Stromal cell of bone marrow (primary cell): ENCODE results near the gene RIBC2.
A peak's percentile ranks its signal among the peaks of the same experiment; 100 is the strongest.

Source experiments
- DNase-seq: peaks from one replicate; pipeline ENCODE4 v3.0.0-alpha.2; 2012; ENCODE audit warnings: low read depth

Gene RIBC2

DNA sequence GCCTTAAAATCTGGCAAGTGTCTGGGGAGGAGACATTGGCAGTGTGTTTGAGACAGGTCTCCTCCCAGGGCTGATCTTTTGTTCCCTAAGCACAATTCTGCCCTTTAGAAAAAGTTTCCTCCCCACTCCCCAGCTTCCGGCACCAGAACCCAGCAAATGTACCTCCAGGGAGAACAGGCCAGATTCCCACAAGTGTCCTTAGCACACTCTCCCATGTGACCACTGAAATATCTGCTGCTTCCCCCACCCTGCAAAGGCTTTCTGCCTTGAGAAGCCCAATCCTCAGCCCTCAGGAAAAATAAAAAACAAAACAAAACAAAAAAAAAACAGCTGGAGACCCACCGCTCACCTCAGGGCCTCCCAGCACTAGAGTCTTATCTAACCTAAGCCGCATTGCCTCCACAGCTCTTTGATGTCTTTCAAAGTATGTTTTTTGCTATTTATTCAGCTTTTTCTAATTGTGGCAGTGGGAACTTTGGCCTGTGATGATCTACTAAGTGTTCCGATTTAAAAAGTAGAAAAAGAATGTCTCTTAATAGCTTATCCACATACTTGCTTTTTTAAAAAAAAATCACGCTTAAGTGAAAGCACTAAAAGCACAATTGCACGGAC lies 60.2 kb downstream of the RIBC2 start:
- DNase-seq: no peak

GRCh38 chr22:45475063-45475747 lies 61.7 kb downstream of the RIBC2 start:
- DNase-seq: no peak

GRCh38 chr22:45475851-45476514 lies 62.5 kb downstream of the RIBC2 start:
- no peak for DNase-seq

GRCh38 chr22:45476814-45477213 lies 63.3 kb downstream of the RIBC2 start:
- DNase-seq: no peak

DNA sequence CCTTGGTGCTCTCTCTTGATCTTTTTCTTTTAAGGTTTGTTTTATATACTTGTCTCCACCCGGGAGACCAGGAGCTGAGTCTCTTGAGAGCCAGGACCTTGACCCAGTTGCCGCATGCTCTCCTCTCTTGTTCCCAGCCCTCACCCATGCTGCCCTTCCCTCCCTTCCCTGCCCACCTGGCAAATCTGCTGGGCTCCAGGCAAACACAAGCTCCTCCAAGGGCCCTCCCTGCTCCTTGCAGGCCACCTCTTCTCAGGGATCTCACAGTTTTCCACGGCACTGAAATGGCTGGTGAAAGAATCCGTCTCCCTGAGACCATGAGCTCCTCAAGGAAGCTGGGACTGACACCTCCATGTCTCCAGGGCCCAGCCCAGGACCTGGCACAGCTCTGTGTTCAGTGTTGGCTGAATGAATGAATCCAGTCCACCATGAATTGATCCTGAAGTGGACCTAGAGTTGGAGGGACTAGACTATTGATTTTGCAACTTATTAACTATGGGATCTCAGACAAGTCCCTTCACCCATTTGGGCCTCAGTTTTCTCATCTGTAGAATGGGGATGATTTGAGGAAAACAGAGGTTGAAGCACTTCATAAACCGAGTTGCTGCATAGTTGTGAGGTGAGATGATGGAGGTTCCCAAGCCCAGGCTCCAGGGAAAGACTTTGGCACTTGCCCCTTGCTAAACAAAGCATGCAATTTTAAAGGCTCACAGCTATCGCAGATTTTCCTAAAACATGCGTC lies 64.0 kb downstream of the RIBC2 start:
- no peak for DNase-seq

DNA sequence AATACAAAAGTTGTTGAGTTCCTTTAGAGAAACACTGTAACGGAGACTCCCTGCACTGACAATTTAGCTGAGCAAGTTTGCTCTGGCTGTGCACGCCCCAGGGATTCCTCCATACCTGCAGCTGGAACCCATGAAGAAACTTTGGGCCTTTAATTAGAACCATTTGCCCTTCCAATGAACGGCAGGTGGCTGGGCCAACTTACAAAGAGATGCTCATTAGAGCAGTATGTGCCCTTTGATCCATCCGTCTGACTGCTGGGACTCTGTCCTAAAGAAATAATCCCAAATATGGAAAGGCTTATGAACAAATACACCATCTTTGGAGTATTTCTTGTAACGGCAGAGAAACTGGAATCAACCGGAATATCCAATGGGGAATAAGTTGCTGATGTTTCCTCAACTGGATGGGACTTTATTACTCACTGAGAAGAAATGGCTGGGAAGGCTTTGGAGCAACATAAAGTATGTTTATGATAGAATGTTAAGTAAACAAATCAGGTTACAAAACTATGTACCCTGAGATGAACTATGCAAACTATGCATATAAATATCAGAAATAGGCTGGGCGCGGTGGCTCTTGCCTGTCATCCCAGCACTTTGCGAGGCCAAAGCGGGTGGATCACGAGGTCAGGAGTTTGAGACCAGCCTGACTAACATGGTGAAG lies 64.7 kb downstream of the RIBC2 start:
- peak; percentile 85 for DNase-seq

DNA sequence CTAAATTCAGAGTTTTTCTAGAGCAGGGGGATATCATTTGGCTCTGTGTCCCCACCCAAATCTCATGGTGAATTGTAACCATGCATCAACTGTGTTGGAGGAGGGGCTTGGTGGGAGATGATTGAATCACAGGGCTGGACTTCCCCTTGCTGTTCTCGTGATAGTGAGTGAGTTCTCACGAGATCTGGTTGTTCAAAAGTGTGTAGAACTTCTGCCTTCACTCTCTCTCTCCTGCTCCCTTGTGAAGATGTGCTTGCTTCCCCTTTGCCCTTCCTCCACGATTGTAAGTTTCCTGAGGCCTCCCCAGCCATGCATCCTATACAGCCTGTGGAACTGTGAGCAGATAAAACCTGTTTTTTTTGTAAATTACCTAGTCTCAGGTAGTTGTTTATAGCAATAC lies 67.2 kb downstream of the RIBC2 start:
- no peak for DNase-seq

GRCh38 chr22:45481661-45482060 lies 68.2 kb downstream of the RIBC2 start:
- no peak for DNase-seq
